ENCODE data around the gene PNP.

- TF ChIP-seq POLR2A (IDR thresholded peaks at IDR 0.05) (no peak), EP300 (IDR thresholded peaks at IDR 0.05) (no peak), POLR2AphosphoS5 (IDR thresholded peaks at IDR 0.05) (no peak), CTCF (IDR thresholded peaks at IDR 0.05) (no peak)
Observed at GRCh38 chr14:20501346-20501745, 32.1 kb downstream of the PNP start.
